Right lobe of liver (tissue), 6 donors: ENCODE results near the gene TCF25. TPM values are rescaled to one million over a fixed set of nuclear protein-coding genes. Genes with fewer than 3 reads are reported as not detected.

Experiments
- ATAC-seq, 4 donors: fragments of 200-7000 bp; cut with Tn5 transposase; one replicate each; pipeline ENCODE4 v1.9.1; 2020; ENCODE audit warnings: mild to moderate bottlenecking in 4 of 4, moderate library complexity in 4 of 4
- DNase-seq, 3 donors: peaks; one replicate each; pipeline ENCODE4 v3.0.0-alpha.2; 2020
- H3K27ac ChIP-seq, 3 donors: fragments of 200-600 bp; one replicate each; pipeline ENCODE4 v1.8.0; 2022
- H3K27me3 ChIP-seq, 2 donors: fragments of 200-600 bp; one replicate each; pipeline ENCODE4 v1.8.0; 2022
- H3K36me3 ChIP-seq, 4 donors: fragments of 200-600 bp; sonication (generic) in 1 of 4; one replicate each; pipeline versions ENCODE4 v1.5.1 to v1.8.0; 2017 to 2022; ENCODE audit warnings: control low read depth in 1 of 4
- H3K4me1 ChIP-seq, 4 donors: fragments of 200-600 bp; sonication (generic) in 1 of 4; one replicate each; pipeline versions ENCODE4 v1.5.1 to v1.8.0; 2017 to 2022; ENCODE audit warnings: control low read depth in 1 of 4
- H3K4me3 ChIP-seq, 3 donors: fragments of 200-600 bp; one replicate each; pipeline ENCODE4 v1.8.0; 2022
- H3K9me3 ChIP-seq, 4 donors: fragments of 200-600 bp; sonication (generic) in 1 of 4; one replicate each; pipeline versions ENCODE4 v1.5.1 to v1.8.0; 2017 to 2022; ENCODE audit warnings: control low read depth in 1 of 4
- CTCF ChIP-seq, 4 donors: fragments of 200-600 bp in 3 of 4; fragments of 450-650 bp in 1 of 4; IDR thresholded peaks; one replicate each; pipeline versions ENCODE4 v1.5.1 to v1.8.0; 2016 to 2022; ENCODE audit warnings: antibody characterized with exemption in 4 of 4, mild to moderate bottlenecking in 2 of 4
- POLR2A ChIP-seq: fragments of 450-650 bp; IDR thresholded peaks from one replicate; pipeline ENCODE4 v1.6.1; 2017; ENCODE audit warnings: antibody characterized with exemption, mild to moderate bottlenecking
- WGBS: methylation state at CpG from one replicate; pipeline ENCODE4 v1.1.6; 2018; ENCODE audit warnings: low coverage, low lambda C conversion rate; ENCODE audit not compliant: insufficient coverage; ENCODE audit errors: missing lambda C conversion rate; 5-methylcytosine and 5-hydroxymethylcytosine counted together
- intact Hi-C, 2 donors: fragments of 100-400 bp; cut with DNase I; formaldehyde crosslinking; loops; one replicate each; pipeline versions ENCODE4 v1.11.2 to v1.14.1; 2022
- total RNA-seq, 6 experiments: library from RNA; depleted of rRNA in 2 of 6; stranded (reverse); fragments of >200 nt in 2 of 6; fragmentation: NEBNext Ultra II Directional in 3 of 6; extraction: Animal tissue kit (Norgen Biotek cat#: 25700) in 3 of 6; gene quantifications; one replicate each; pipeline versions ENCODE4 v1.1.0 to v1.2.4, GENCODE V29; 2016 to 2023
- donor health status: DM: no; HTN: yes; CAD: no.
- donor health status: DM: no; HTN: no; CAD: no.
- donor health status: DM: no; HTN: no; CAD: no.
- donor health status: DM: no; HTN: yes; CAD: no.
- donor health status: DM: no; HTN: yes; CAD: no.

TCF25 gene
- total RNA-seq, 6 experiments from 2014 or later = 66.6 to 91.6 (median 77.9) TPM

GRCh38 chr16:89907055-89907814 is 33.8 kb downstream of the TCF25 start:
- H3K4me1 ChIP-seq = no peaks in the 10 kb centered on the region
- H3K36me3 ChIP-seq = peaks cover 0 to 30% (median 12%) of the 10 kb centered on the region in 4 donors
- ATAC-seq (no peak), DNase-seq (no peak)
- WGBS = 85% methylated on average over 8 of the region's 13 CpGs
- H3K4me3 ChIP-seq = no peak overlapping the region
- intact Hi-C loops = no loop called here
- H3K27ac ChIP-seq = no peak overlapping the region
- H3K9me3 ChIP-seq = no peaks in the 10 kb centered on the region
- H3K27me3 ChIP-seq = no peaks in the 10 kb centered on the region
- TF ChIP-seq POLR2A (no peak), CTCF (IDR thresholded peaks at IDR 0.05) (no peak)

GRCh38 chr16:89908236-89908635 is 34.8 kb downstream of the TCF25 start:
- Histone ChIP-seq H3K4me1 (no peaks in the 10 kb centered on the region), H3K27me3 (no peaks in the 10 kb centered on the region), H3K27ac (no peak overlapping the region), H3K36me3 (peaks cover 0 to 34% (median 11%) of the 10 kb centered on the region in 4 donors), H3K4me3 (no peak overlapping the region), H3K9me3 (no peaks in the 10 kb centered on the region)
- no peak for DNase-seq
- intact Hi-C loops = no loop called here
- ATAC-seq = no peak
- TF ChIP-seq CTCF (IDR thresholded peaks at IDR 0.05) (no peak), POLR2A (no peak)
- WGBS = 80% methylated on average over 4 of the region's 4 CpGs

- TF ChIP-seq CTCF (IDR thresholded peaks at IDR 0.05) = peak; percentile 70 to 87 (median 82)
- TF ChIP-seq POLR2A = no peak
- intact Hi-C loops = no loop called here
- ATAC-seq (peak; percentile 81 to 90 (median 82)), DNase-seq (peak; percentile 66 to 79 (median 78))
- no peak overlapping the region for H3K4me3 ChIP-seq
- no peaks in the 10 kb centered on the region for H3K4me1 ChIP-seq
- no peaks in the 10 kb centered on the region for H3K27me3 ChIP-seq
- H3K27ac ChIP-seq = no peak overlapping the region
- H3K36me3 ChIP-seq = peaks cover 0 to 22% (median 6%) of the 10 kb centered on the region in 4 donors
- H3K9me3 ChIP-seq = no peaks in the 10 kb centered on the region
- whole genome bisulfite sequencing = 68% methylated on average over 14 of the region's 47 CpGs
Observed at GRCh38 chr16:89909777-89910716, 36.7 kb downstream of the TCF25 start.

GRCh38 chr16:89910717-89911354 is 37.4 kb downstream of the TCF25 start:
- no peak for TF ChIP-seq CTCF (IDR thresholded peaks at IDR 0.05)
- no peak for TF ChIP-seq POLR2A
- Histone ChIP-seq H3K9me3 (no peaks in the 10 kb centered on the region), H3K36me3 (peaks cover 0 to 22% (median 6%) of the 10 kb centered on the region in 4 donors), H3K27me3 (no peaks in the 10 kb centered on the region), H3K4me1 (no peaks in the 10 kb centered on the region), H3K4me3 (no peak overlapping the region), H3K27ac (no peak overlapping the region)
- peak in 1 of 4 donors; percentile 5 for ATAC-seq
- peak in 1 of 3 donors; percentile 23 for DNase-seq
- intact Hi-C loops = no loop called here
- 90% methylated on average over 6 of the region's 27 CpGs for WGBS
